ENCODE results near the gene FUT4. TPM values are rescaled to one million over a fixed set of nuclear protein-coding genes. Genes with fewer than 3 reads are reported as not detected.

FUT4 gene
- total and polyA plus RNA-seq, 2 donors from 2014 or later: 1.2 to 9.5 TPM

DNA sequence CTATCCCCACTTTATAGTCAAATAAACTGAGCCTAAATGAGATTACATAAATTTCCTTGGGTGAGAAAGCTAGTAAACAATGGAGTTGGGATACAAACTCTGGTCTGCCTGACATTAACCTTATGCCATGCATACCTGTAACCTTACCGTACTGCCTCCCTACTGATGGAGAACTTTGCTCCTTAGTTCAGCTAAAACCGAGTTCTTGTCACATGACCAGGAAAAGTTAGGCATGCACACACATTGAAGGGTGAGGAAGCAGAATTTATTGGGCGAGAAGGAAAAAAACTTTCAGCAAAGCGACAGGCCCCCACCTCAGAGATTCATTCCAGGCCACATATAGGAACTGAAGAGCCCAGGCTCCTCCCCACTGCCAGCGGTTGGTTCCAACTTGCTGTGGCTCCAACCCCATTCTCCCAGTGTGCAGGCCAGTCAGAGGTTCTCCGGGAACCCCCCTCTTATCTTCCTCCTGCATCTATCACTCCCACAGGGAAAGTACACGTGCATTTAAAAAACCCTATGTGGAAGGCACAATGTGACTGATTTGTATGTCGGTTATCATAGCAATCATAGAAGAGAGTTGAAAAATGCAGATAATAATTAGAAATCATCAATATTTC, 20.2 kb downstream of the FUT4 start:
- DNase-seq (no peak), FAIRE-seq (no peak)
- intact Hi-C loops (cut with DNase I): no loop called here
- TF ChIP-seq CTCF (IDR thresholded peaks at IDR 0.05; ENCODE audit: borderline replicate concordance, extremely low read depth, insufficient read depth): no peak
- Histone ChIP-seq H3K27ac (ENCODE audit: low read depth in 2 of 2, low read length in 2 of 2) (no peak overlapping the region), H3K9ac (ENCODE audit: low read length in 3 of 3) (no peak overlapping the region), H3K4me3 (ENCODE audit: low read length in 3 of 3) (no peak overlapping the region), H3K4me1 (ENCODE audit: control insufficient read depth in 2 of 3, insufficient read depth in 2 of 3, low read depth in 1 of 3, low read length in 3 of 3) (no peaks in the 10 kb centered on the region), H3K27me3 (ENCODE audit: control insufficient read depth, insufficient read depth, low read length) (no peaks in the 10 kb centered on the region), H3K9me3 (ENCODE audit: control insufficient read depth in 2 of 3, insufficient read depth in 1 of 3, low read length in 3 of 3) (no peaks in the 10 kb centered on the region), H3K36me3 (ENCODE audit: control insufficient read depth in 2 of 3, insufficient read depth in 3 of 3, low read length in 3 of 3) (no peaks in the 10 kb centered on the region)

- H3K9me3 ChIP-seq (ENCODE audit: control insufficient read depth in 2 of 3, insufficient read depth in 1 of 3, low read length in 3 of 3): no peaks in the 10 kb centered on the region
- H3K4me1 ChIP-seq (ENCODE audit: control insufficient read depth in 2 of 3, insufficient read depth in 2 of 3, low read depth in 1 of 3, low read length in 3 of 3): no peaks in the 10 kb centered on the region
- H3K36me3 ChIP-seq (ENCODE audit: control insufficient read depth in 2 of 3, insufficient read depth in 3 of 3, low read length in 3 of 3): no peaks in the 10 kb centered on the region
- no peak for FAIRE-seq
- DNase-seq: peak in 1 of 5 donors; percentile 46
- no peak within 1 kb of the TSS for H3K27ac ChIP-seq (ENCODE audit: low read depth in 2 of 2, low read length in 2 of 2)
- intact Hi-C loops (cut with DNase I): no loop called here
- no peak within 1 kb of the TSS for H3K4me3 ChIP-seq (ENCODE audit: low read length in 3 of 3)
- no peaks in the 10 kb centered on the region for H3K27me3 ChIP-seq (ENCODE audit: control insufficient read depth, insufficient read depth, low read length)
- no peak for TF ChIP-seq CTCF (IDR thresholded peaks at IDR 0.05; ENCODE audit: borderline replicate concordance, extremely low read depth, insufficient read depth)
- H3K9ac ChIP-seq (ENCODE audit: low read length in 3 of 3): no peak within 1 kb of the TSS
Observed at GRCh38 chr11:94567181-94567670, 23.5 kb downstream of the FUT4 start, which contains the start of gene PIWIL4. PIWIL4 (plus strand) TSS chr11:94567368; CDS start chr11:94567519, 151 bp downstream.

DNA sequence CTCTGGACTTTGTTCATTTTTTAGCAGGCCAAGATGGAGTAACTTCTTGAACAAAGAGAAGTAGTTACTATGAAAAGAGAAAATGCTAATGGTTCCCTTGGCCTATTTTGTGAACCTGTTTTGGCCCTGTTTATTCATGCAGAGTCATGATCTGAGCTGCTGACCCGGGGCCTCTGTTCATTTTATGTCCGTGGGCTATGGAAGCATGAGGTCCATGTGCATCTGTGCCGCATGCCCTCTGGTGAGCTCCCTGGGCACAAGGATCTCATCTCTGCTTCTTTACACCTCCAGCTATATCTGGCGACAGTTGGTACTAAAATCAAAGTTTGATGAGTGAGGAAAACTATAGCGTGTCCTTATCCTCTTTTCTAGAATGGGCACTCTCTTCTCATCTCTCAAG, 24.5 kb downstream of the FUT4 start:
- FAIRE-seq: no peak
- TF ChIP-seq CTCF (IDR thresholded peaks at IDR 0.05; ENCODE audit: borderline replicate concordance, extremely low read depth, insufficient read depth): no peak
- no peaks in the 10 kb centered on the region for H3K27me3 ChIP-seq (ENCODE audit: control insufficient read depth, insufficient read depth, low read length)
- no peak overlapping the region for H3K4me3 ChIP-seq (ENCODE audit: low read length in 3 of 3)
- no peak overlapping the region for H3K9ac ChIP-seq (ENCODE audit: low read length in 3 of 3)
- DNase-seq: no peak
- H3K36me3 ChIP-seq (ENCODE audit: control insufficient read depth in 2 of 3, insufficient read depth in 3 of 3, low read length in 3 of 3): no peaks in the 10 kb centered on the region
- H3K27ac ChIP-seq (ENCODE audit: low read depth in 2 of 2, low read length in 2 of 2): no peak overlapping the region
- no peaks in the 10 kb centered on the region for H3K4me1 ChIP-seq (ENCODE audit: control insufficient read depth in 2 of 3, insufficient read depth in 2 of 3, low read depth in 1 of 3, low read length in 3 of 3)
- intact Hi-C loops (cut with DNase I): no loop called here
- H3K9me3 ChIP-seq (ENCODE audit: control insufficient read depth in 2 of 3, insufficient read depth in 1 of 3, low read length in 3 of 3): no peaks in the 10 kb centered on the region
